HepG2 (cell line): Measurements from ENCODE around the gene PDGFB. TPM values are rescaled to one million over a fixed set of nuclear protein-coding genes. Genes with fewer than 3 reads are reported as not detected.

Experiments
- ATAC-seq: fragments of 200-7000 bp; cut with Tn5 transposase; 3 replicates; pipeline ENCODE4 v1.9.1; 2020; ENCODE audit warnings: mild to moderate bottlenecking, moderate library complexity
- BruUV-seq: library from RNA; stranded (reverse); fragments of 400-500 nt; replicated peaks from 2 replicates; lab custom pipeline; 2021; lab: Mats Ljungman, UMichigan
- CTCF ChIA-PET: fragments of 300-600 bp; formaldehyde crosslinking; extraction: SDS; loops from one replicate; lab custom pipeline; 2021; ENCODE audit warnings: low total read pairs, inconsistent platforms, low intra/inter-chr PET ratio; lab: Yijun Ruan, JAX
- POLR2A ChIA-PET: fragments of 350-600 bp; sonication (Branson Sonifier 250); formaldehyde crosslinking; loops from one replicate; lab custom pipeline; 2020; ENCODE audit warnings: antibody characterized with exemption, inconsistent platforms; lab: Yijun Ruan, JAX
- DNase-seq: peaks from one replicate; pipeline ENCODE4 v3.0.0-alpha.2; 2015; ENCODE audit warnings: low spot score
- FAIRE-seq: peaks from 3 replicates; lab custom pipeline; 2011; peaks lifted over from hg19 to GRCh38; lab: Jason Lieb, UNC
- H2AFZ ChIP-seq: one replicate; pipeline ENCODE4 v1.6.1; 2011; ENCODE audit warnings: low read length, inconsistent platforms
- H3K27ac ChIP-seq: fragments of 300-600 bp; 3 replicates; pipeline ENCODE4 v1.8.0; 2011; ENCODE audit warnings: mixed run types, mild to moderate bottlenecking, mixed read lengths, low read length, inconsistent platforms; ENCODE audit not compliant: insufficient read depth; ENCODE audit errors: extremely low read length
- H3K27me3 ChIP-seq, 2 experiments: fragments of 200-600 bp in 1 of 2; 2 replicates in 1 of 2; 3 replicates in 1 of 2; pipeline versions ENCODE4 v1.6.0 to v1.8.0; 2011; ENCODE audit warnings: low read length in 2 of 2, mild to moderate bottlenecking in 2 of 2, moderate library complexity in 2 of 2, inconsistent platforms in 1 of 2; ENCODE audit not compliant: insufficient read depth in 2 of 2, control insufficient read depth in 1 of 2
- H3K36me3 ChIP-seq, 2 experiments: fragments of 200-600 bp in 1 of 2; replicated peaks in 1 of 2; 2 replicates in 1 of 2; 3 replicates in 1 of 2; pipeline versions ENCODE4 v1.5.1 to v1.8.0; 2011; ENCODE audit warnings: low read length in 2 of 2, inconsistent platforms in 1 of 2; ENCODE audit not compliant: insufficient read depth in 2 of 2, control insufficient read depth in 1 of 2
- H3K4me1 ChIP-seq: 2 replicates; pipeline ENCODE4 v1.5.1; 2012; ENCODE audit warnings: low read length, inconsistent platforms; ENCODE audit not compliant: insufficient read depth
- H3K4me2 ChIP-seq: 2 replicates; pipeline ENCODE4 v1.6.0; 2011; ENCODE audit warnings: low read depth, low read length, inconsistent platforms
- H3K4me3 ChIP-seq, 3 experiments: fragments of 200-600 bp in 1 of 3; sonication (generic), shearing (Covaris generic) in 1 of 3; replicated peaks in 1 of 3; 2 replicates each; pipeline ENCODE4 v1.5.1; 2011 to 2016; ENCODE audit warnings: low read length in 3 of 3, inconsistent platforms in 2 of 3, low read depth in 2 of 3, mild to moderate bottlenecking in 2 of 3, control low read depth in 1 of 3, mixed read lengths in 1 of 3; ENCODE audit not compliant: insufficient read depth in 1 of 3
- H3K79me2 ChIP-seq: one replicate; pipeline ENCODE4 v1.6.1; 2011; ENCODE audit warnings: low read length, inconsistent platforms; ENCODE audit not compliant: insufficient read depth
- H3K9ac ChIP-seq: 2 replicates; pipeline ENCODE4 v1.6.0; 2011; ENCODE audit warnings: mild to moderate bottlenecking, low read depth, low read length, inconsistent platforms; ENCODE audit not compliant: insufficient read depth
- H3K9me3 ChIP-seq: 2 replicates; pipeline ENCODE4 v1.5.1; 2012; ENCODE audit warnings: mild to moderate bottlenecking, low read length
- H4K20me1 ChIP-seq: 2 replicates; pipeline ENCODE4 v1.6.0; 2011; ENCODE audit warnings: inconsistent platforms, mild to moderate bottlenecking, low read length, moderate library complexity; ENCODE audit not compliant: insufficient read depth
- CHCHD3 ChIP-seq: sonication (generic); formaldehyde crosslinking; IDR thresholded peaks from 2 replicates; pipeline ENCODE4 v1.8.0; 2022; ENCODE audit warnings: mild to moderate bottlenecking, missing genetic modification reagents, moderate library complexity
- KAT8 ChIP-seq: IDR thresholded peaks from 2 replicates; pipeline ENCODE4 v1.6.1; 2016; ENCODE audit warnings: missing genetic modification reagents, missing compliant biosample characterization
- MBD4 ChIP-seq: IDR thresholded peaks from 2 replicates; pipeline ENCODE4 v1.6.1; 2012; ENCODE audit warnings: low read length, inconsistent platforms, borderline replicate concordance
- PAF1 ChIP-seq: IDR thresholded peaks from 2 replicates; pipeline ENCODE4 v1.6.1; 2016; ENCODE audit warnings: missing genetic modification reagents, missing compliant biosample characterization
- RBM39 ChIP-seq: fragments of 200-400 bp; formaldehyde crosslinking; IDR thresholded peaks from one replicate; pipeline ENCODE4 v1.6.1; 2018; ENCODE audit warnings: antibody characterized with exemption, mild to moderate bottlenecking, low read depth, low read length; ENCODE audit not compliant: poor library complexity, severe bottlenecking
- ZBTB37 ChIP-seq: sonication (generic); formaldehyde crosslinking; IDR thresholded peaks from 2 replicates; pipeline ENCODE4 v1.4.0; 2020; ENCODE audit warnings: mild to moderate bottlenecking, missing genetic modification reagents
- ZNF431 ChIP-seq: sonication (generic); formaldehyde crosslinking; IDR thresholded peaks from 2 replicates; pipeline ENCODE4 v1.9.0; 2022; ENCODE audit warnings: missing genetic modification reagents, low read depth, mild to moderate bottlenecking, borderline replicate concordance
- ZNF770 ChIP-seq: sonication (generic); formaldehyde crosslinking; IDR thresholded peaks from 2 replicates; pipeline ENCODE4 v1.5.0; 2020; ENCODE audit warnings: mild to moderate bottlenecking, missing genetic modification reagents
- WGBS: methylation state at CpG from one replicate; pipeline ENCODE4 v1.1.6; 2017; ENCODE audit warnings: low lambda C conversion rate; 5-methylcytosine and 5-hydroxymethylcytosine counted together
- in situ Hi-C: cut with HindIII; loops from 2 replicates; pipeline ENCODE4 v1.10.0; 2017; ENCODE audit warnings: low pct_unique_long_range_greater_than_20kb; ENCODE audit not compliant: extremely low pct_ligation_motif_present
- intact Hi-C: fragments of 100-400 bp; cut with micrococcal nuclease; formaldehyde crosslinking; loops from one replicate; pipeline ENCODE4 v1.10.0; 2022; ENCODE audit not compliant: unreplicated experiment
- polyA plus RNA-seq, 8 experiments: library from polyadenylated mRNA; depleted of rRNA in 3 of 8; stranded (reverse) in 7 of 8; unstranded in 1 of 8; fragments of >200 nt; fragmentation: Illumina TruSeq in 4 of 8; extraction: Trizol in 4 of 8; gene quantifications; 2 replicates each; pipeline versions ENCODE4 v1.2.1 to v1.2.3, GENCODE V29; 2011 to 2016; ENCODE audit warnings: low read depth in 4 of 8, missing spikeins in 1 of 8, mixed read lengths in 1 of 8; ENCODE audit not compliant: insufficient read depth in 1 of 8
- total RNA-seq, 5 experiments: library from RNA; depleted of rRNA; stranded (reverse); fragments of >200 nt; fragmentation: Illumina TruSeq; extraction: Trizol; gene quantifications; 2 replicates each; pipeline ENCODE4 v1.2.3, GENCODE V29; 2016; ENCODE audit warnings: low read depth in 1 of 5

The PDGFB gene
- total and polyA plus RNA-seq, 2 of the 13 experiments (the other 11 are each of a cell fraction or from before 2014, with no cell fraction given): 1.4 to 10.1 TPM

GRCh38 chr22:39289533-39289932 lies 44.8 kb upstream of the PDGFB start:
- in situ Hi-C loops (no loop called here), intact Hi-C loops (no loop called here)
- CTCF ChIA-PET: no interaction called here
- Histone ChIP-seq H3K9ac (no peak overlapping the region), H3K4me2 (peak overlapping the region; percentile 33; the same call in 1 of the 2 replicates), H3K27ac (no peak overlapping the region), H2AFZ (no peak overlapping the region), H3K79me2 (no peaks in the 10 kb centered on the region), H3K27me3 (peaks cover 5 to 13% of the 10 kb centered on the region in 2 experiments; a peak in 4 of 5 replicates), H3K4me3 (no peak overlapping the region), H3K4me1 (peaks cover 74% of the 10 kb centered on the region), H3K9me3 (0 out of 2 replicates have a peak, but pooled peaks cover 6% of the 10 kb centered on the region), H3K36me3 (no peaks in the 10 kb centered on the region), H4K20me1 (no peaks in the 10 kb centered on the region)
- DNase-seq: no peak
- no peak for TF ChIP-seq KAT8
- TF ChIP-seq RBM39: no peak
- TF ChIP-seq MBD4: no peak
- TF ChIP-seq ZNF431 (CRISPR knock-in tag): no peak
- TF ChIP-seq PAF1 (CRISPR knock-in tag): no peak
- TF ChIP-seq CHCHD3 (CRISPR knock-in tag): 0 out of 2 replicates have a peak, but pooled peaks have one; percentile 24
- no peak for FAIRE-seq
- peak; percentile 17; the same call in 2 of the 3 replicates for ATAC-seq
- 0% methylated on average over 6 of the region's 14 CpGs for WGBS
- POLR2A ChIA-PET: interaction anchor here (3.5 kb wide), 1 partner anchor 30 kb away, joined by 21 read pairs; the partner anchor contains the start of gene RPL3
- BruUV-seq: no TSS peak

GRCh38 chr22:39288135-39288898 lies 43.5 kb upstream of the PDGFB start:
- no peak overlapping the region for H3K4me2 ChIP-seq
- no peaks in the 10 kb centered on the region for H3K36me3 ChIP-seq
- no peaks in the 10 kb centered on the region for H4K20me1 ChIP-seq
- H2AFZ ChIP-seq: no peak overlapping the region
- FAIRE-seq: no peak
- WGBS: 74% methylated on average over 6 of the region's 13 CpGs
- no peak for ATAC-seq
- H3K9me3 ChIP-seq: 0 out of 2 replicates have a peak, but pooled peaks cover 6% of the 10 kb centered on the region
- no peaks in the 10 kb centered on the region for H3K79me2 ChIP-seq
- ChIA-PET CTCF (no interaction called here), POLR2A (no interaction called here)
- no peak for DNase-seq
- H3K9ac ChIP-seq: no peak overlapping the region
- peaks cover 5 to 13% of the 10 kb centered on the region in 2 experiments; a peak in 4 of 5 replicates for H3K27me3 ChIP-seq
- BruUV-seq: no TSS peak
- no peak overlapping the region for H3K27ac ChIP-seq
- peaks cover 75% of the 10 kb centered on the region for H3K4me1 ChIP-seq
- TF ChIP-seq ZBTB37 (no peak), ZNF770 (CRISPR knock-in tag) (peak; percentile 36; the same call in 1 of the 2 replicates)
- in situ Hi-C loops (no loop called here), intact Hi-C loops (no loop called here)
- H3K4me3 ChIP-seq: no peak overlapping the region
